ENCODE measurements around the gene CFAP74. TPM values are rescaled to one million over a fixed set of nuclear protein-coding genes. Genes with fewer than 3 reads are reported as not detected.
A peak's percentile ranks its signal among the peaks of the same experiment; 100 is the strongest.

CFAP74 gene, protein sequence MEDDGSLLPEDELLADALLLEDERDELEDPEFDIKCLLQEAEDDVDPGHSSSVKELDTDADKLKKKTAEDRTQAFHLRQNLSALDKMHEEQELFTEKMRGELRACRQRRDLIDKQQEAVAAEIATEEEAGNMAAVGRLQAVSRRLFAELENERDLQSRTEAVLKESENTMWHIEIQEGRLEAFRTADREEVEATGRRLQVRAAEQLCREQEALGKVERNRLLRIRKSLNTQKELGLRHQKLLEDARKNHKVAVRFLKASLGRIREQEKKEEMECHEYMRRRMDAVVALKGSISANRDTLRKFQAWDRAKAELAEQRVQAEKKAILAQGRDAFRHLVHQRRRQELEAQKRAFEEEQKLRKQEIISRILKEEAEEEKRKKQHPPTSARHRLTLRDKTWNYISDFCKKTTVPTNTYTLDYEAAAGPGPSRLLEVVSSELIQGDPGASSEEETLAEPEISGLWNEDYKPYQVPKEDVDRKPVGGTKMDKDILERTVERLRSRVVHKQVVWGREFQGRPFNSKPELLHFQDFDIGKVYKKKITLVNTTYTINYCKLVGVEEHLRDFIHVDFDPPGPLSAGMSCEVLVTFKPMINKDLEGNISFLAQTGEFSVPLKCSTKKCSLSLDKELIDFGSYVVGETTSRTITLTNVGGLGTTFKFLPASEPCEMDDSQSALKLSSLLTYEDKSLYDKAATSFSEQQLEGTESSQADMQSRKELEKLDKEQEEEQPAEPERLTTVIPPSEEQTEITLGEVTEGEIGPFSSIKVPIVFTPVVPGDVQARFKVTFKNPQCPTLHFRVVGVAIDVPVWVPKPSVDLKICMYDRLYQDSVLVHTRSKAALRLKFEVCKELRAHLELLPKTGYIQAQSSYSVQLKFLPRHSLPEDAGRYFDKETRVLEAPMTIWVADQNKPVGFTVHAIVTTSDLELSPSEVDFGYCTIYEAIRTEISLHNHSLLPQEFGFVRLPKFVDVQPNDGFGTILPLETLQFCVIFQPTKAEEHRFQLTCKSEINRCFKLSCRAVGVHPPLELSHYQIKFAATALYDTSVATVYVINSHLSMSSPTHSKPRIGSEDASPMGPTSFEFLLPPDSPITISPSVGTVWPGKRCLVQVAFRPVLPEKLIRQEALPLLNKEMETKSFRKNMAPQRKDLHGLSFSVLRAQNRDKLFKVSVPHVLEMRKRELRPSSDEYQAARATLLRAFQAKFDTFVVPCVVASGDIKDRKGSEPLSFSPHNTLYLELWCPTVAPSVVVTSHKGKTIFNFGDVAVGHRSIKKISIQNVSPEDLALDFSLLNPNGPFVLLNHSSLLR (N-terminal part only)
- 0.41 TPM for total RNA-seq

DNA sequence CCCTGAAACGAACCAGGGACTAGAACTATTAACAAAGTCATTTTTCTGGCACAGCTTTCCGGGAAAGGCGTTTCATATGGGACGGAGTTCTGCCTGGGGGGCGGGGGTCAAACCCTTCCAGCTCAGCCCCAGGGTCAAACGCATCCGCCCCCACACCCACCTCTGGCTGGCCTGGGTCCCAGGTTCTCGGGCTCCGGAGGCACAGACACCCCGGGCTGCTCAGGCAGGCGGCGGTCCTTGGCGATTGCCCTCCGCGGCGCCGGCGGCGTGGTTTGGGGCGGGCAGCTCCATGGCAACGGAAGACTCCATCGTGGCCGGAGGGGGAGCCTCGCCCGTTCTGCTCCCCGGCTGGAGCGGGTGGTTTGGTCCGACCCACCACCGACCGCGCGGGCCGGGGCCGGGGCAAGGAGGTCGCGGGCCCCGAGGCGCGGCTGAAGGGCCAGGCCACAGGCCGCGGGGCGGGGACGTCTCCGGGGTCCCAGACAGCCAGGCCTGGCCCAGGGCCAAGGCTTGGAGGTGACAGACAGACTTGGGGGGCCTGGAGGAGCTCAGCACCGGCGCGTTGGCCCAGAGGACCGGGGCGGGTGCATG, at the start of gene CFAP74:
TSS of gene CFAP74 (minus strand) at position 246 of the 591 bp plus-strand sequence. CDS start 12,830 bp downstream, outside the sequence.
- no peak for FAIRE-seq

DNA sequence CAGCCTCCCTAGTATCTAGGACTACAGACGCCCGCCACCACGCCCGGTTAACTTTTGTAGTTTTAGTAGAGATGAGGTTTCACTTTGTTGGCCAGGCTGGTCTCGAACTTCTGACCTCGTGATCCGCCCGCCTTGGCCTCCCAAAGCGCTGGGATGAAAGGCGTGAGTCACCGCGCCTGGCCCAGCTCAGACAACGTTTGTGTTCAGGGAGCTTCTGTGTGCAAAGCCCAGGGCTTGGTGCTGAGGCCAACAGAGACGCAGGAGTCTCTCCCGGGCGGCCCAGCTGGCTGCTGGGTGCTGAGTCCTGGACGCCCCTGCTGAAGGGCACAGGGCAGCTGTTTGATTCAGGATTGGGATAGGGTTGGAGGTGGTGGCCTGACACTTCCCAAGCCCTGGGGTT, 49.6 kb upstream of the CFAP74 start:
- no peak for FAIRE-seq

More for the DNA sequence above, at the start of gene CFAP74:
- DNase-seq (ENCODE audit: low spot score in 2 of 2), result peak in 1 of 2 donors; percentile 83

GRCh38 chr1:2052756-2053155, 49.2 kb upstream of the CFAP74 start:
- FAIRE-seq, result no peak

More for the DNA sequence above, 49.6 kb upstream of the CFAP74 start:
- DNase-seq (ENCODE audit: low spot score in 2 of 2), result no peak

GRCh38 chr1:2052054-2052679, 48.6 kb upstream of the CFAP74 start:
- DNase-seq (ENCODE audit: low spot score in 2 of 2) (no peak), FAIRE-seq (no peak)

More at GRCh38 chr1:2052756-2053155, 49.2 kb upstream of the CFAP74 start:
- no peak for DNase-seq (ENCODE audit: low spot score in 2 of 2)

GRCh38 chr1:2050793-2051682, 47.5 kb upstream of the CFAP74 start:
- FAIRE-seq (no peak), DNase-seq (ENCODE audit: low spot score in 2 of 2) (no peak)

DNA sequence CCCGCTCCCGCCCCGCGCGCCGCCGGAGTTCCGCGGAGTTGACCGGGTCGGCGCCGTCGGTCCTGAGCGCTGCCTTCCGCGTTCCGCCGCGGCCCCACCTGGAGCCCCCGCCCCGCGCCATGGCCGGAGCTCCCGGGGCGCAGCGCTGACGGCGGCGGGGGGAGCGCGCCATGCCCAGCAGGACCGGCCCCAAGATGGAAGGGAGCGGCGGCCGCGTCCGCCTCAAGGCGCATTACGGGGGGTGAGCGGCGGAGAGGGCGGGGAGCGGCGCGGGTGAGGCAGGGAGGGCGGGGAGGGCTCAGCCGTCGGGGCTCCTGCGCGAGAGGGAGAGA, 46.8 kb upstream of the CFAP74 start:
- DNase-seq (ENCODE audit: low spot score in 2 of 2) (no peak), FAIRE-seq (no peak)

DNA sequence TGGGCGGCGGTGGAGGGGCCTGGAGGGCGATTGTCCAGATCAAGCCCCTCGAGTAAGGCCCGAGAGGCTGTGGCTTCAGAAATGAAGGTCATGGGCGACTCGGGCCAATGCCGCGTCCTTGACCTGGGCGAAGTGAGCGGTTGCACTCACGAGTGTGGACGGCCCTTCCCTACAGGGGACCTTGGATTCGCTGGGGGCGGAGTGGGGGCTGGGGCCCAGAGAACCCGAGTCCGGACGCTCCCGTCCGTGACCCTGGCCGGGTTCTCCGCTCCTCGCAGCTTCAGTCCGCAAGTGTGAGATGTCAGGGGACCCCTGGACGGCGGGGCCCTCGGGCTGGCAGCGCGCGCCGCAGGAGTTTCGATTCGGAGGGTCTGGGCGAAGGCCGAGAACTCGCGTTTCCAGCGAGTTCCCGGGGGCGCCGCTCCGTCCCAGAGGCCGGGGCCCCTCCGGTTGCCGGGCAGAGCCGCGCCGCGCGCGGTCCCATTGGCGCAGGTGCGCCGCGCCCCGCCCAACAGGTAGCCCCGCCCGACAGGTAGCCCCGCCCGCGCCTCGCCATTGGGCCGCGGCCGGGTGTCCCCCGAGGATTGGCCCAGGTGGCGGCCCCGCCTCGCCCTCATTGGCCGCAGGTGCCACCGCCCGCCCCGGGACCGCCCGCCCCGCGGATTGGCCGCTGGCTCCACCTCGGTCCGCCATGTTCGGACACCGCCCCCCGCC, 46.3 kb upstream of the CFAP74 start, which contains the start of gene PRKCZ:
TSS of gene PRKCZ (plus strand) at position 694 of the 714 bp plus-strand sequence. CDS start 220 bp downstream, outside the sequence.
- DNase-seq (ENCODE audit: low spot score in 2 of 2) (peak; percentile 56), FAIRE-seq (no peak)

GRCh38 chr1:2049225-2049717, 45.7 kb upstream of the CFAP74 start:
- DNase-seq (ENCODE audit: low spot score in 2 of 2) (no peak), FAIRE-seq (no peak)

- no peak for DNase-seq (ENCODE audit: low spot score in 2 of 2)
- FAIRE-seq, result no peak
Measured at GRCh38 chr1:2047749-2048729, 44.5 kb upstream of the CFAP74 start.

GRCh38 chr1:2046953-2047748, 43.6 kb upstream of the CFAP74 start:
- FAIRE-seq, result no peak
- DNase-seq (ENCODE audit: low spot score in 2 of 2), result no peak

DNA sequence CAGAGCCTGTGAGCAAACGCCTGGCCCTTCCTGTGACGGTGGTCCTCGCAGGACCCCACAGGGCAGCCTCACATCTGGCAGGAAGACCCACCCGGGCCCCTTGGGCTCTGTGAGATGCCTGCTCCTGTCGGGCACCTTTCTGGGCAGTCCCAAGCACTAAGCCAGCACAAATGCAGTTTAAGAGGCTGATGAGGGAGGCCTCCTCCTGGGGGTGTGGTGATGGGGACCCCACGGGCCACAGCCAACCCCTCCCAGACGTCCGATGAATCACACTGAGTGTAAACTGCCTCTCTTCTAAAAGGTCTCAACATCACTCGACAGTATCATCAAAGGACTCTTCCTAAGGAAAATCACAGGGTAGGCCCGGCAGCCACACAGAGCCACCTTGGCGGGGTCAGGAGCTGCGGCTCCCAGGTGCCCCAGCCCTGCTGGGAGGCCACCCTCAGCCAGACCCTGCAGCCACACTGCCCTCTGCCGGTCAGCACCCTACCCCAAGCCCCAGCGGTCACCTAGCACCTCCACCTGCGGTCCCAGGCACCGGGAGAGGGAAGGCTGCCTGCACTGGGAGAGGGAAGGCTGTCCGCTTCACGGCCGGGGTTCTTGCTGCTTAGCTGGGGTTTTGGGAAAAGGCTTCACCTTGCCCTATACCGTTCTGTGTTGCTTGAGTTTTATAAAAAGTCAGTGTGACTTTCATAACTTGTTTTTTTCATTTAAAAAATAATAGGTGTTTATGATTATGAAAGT, 42.8 kb upstream of the CFAP74 start:
- DNase-seq (ENCODE audit: low spot score in 2 of 2), result peak in 1 of 2 donors; percentile 58
- no peak for FAIRE-seq

- no peak for FAIRE-seq
- no peak for DNase-seq (ENCODE audit: low spot score in 2 of 2)
Measured at GRCh38 chr1:2045468-2046173, 42.0 kb upstream of the CFAP74 start.

DNA sequence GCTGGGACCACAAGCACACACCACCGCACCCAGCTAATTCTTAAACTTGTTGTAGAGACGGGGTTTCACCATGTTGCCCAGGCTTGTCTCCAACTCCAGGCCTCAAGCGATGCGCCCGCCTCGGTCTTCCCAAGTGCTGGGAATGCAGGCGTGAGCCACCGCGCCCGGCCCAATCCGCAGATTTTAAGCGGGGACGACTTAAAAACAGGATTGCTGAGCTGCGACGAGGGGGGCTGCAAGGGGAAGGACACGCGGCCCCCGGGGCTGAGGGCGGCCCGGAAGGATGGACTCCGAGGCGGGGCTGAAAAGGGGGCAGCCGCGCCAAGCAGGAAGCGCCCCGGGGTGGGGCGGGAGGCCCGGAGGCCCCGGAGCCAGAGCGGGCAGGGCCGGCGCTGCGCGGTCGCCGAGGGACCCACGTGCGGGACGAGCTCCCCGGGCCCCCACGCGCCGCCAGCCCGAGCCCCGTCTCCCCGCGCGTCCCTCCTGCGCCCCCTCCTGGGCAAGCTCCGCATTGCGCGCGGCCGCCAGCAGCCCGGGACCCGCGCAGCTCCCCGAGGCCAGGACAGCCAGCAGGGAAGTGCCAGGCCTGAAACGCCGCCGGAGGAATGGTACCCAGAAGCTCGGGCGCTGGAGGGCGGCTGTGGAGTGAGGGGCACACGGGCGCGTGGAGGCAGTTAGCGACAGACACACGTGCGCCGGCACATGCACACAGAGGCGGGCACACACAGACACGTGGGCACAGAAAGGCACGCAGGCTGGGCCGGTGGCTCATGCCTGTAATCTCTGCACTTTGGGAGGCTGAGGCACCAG, 41.1 kb upstream of the CFAP74 start:
- no peak for FAIRE-seq
- peak; percentile 87 to 91 for DNase-seq (ENCODE audit: low spot score in 2 of 2)
